Testis (tissue), 3 donors: ENCODE results near the gene SRRD. TPM values are rescaled to one million over a fixed set of nuclear protein-coding genes. Genes with fewer than 3 reads are reported as not detected.
"Not testable (repeated sequence)": the region's sequence is repeated elsewhere in the genome, so short reads cannot be mapped to it uniquely, and the experiment has no call there.

Experiments
- DNase-seq: peaks from one replicate; pipeline ENCODE4 v3.0.0-alpha.2; 2019
- H3K27ac ChIP-seq, 2 donors: fragments of 200-600 bp; sonication (generic); one replicate each; pipeline ENCODE4 v1.5.1; 2019
- H3K27me3 ChIP-seq: fragments of 200-600 bp; sonication (generic); one replicate; pipeline ENCODE4 v1.5.1; 2019
- H3K36me3 ChIP-seq: fragments of 200-600 bp; sonication (generic); one replicate; pipeline ENCODE4 v1.5.1; 2017; ENCODE audit warnings: low read depth; ENCODE audit errors: missing control alignments
- H3K4me1 ChIP-seq: fragments of 200-600 bp; sonication (generic); one replicate; pipeline ENCODE4 v1.5.1; 2019
- H3K4me3 ChIP-seq, 2 donors: fragments of 200-600 bp; sonication (generic); one replicate each; pipeline ENCODE4 v1.5.1; 2017 to 2019
- H3K9me3 ChIP-seq: fragments of 200-600 bp; sonication (generic); one replicate; pipeline ENCODE4 v1.5.1; 2017
- CTCF ChIP-seq, 3 experiments: fragments of 450-650 bp in 2 of 3; fragments of 200-600 bp in 1 of 3; sonication (generic) in 1 of 3; IDR thresholded peaks; one replicate each; pipeline ENCODE4 v1.5.1; 2016 to 2019; ENCODE audit warnings: antibody characterized with exemption in 3 of 3, mild to moderate bottlenecking in 2 of 3, moderate library complexity in 1 of 3
- POLR2A ChIP-seq: fragments of 450-650 bp; IDR thresholded peaks from one replicate; pipeline ENCODE4 v1.6.1; 2017; ENCODE audit warnings: antibody characterized with exemption, mild to moderate bottlenecking, moderate library complexity
- WGBS, 2 donors: methylation state at CpG; one replicate each; pipeline ENCODE4 v1.1.5; 2018; 5-methylcytosine and 5-hydroxymethylcytosine counted together
- intact Hi-C: fragments of 100-400 bp; cut with DNase I; formaldehyde crosslinking; loops from one replicate; pipeline ENCODE4 v1.15.1; 2023; ENCODE audit warnings: low total_unique reads
- polyA plus RNA-seq: library from polyadenylated mRNA; stranded (reverse); fragments of 350-450 nt; fragmentation: Illumina TruSeq; extraction: RNeasy Lipid Tissue Mini Kit (QIAGEN cat#74804); gene quantifications from one replicate; pipeline ENCODE4 v1.2.3, GENCODE V29; 2014; ENCODE audit warnings: low read depth, low replicate concordance; ENCODE audit not compliant: insufficient read depth
- total RNA-seq, 2 donors: library from RNA; depleted of rRNA; stranded (reverse); fragments of >200 nt; gene quantifications; one replicate each; pipeline ENCODE4 v1.2.3, GENCODE V29; 2016

SRRD gene
- total and polyA plus RNA-seq, 3 donors from 2014 or later = 22.7 to 37.9 (median 27.2) TPM

- Histone ChIP-seq H3K27ac (no peak overlapping the region), H3K4me1 (no peaks in the 10 kb centered on the region), H3K4me3 (no peak overlapping the region), H3K36me3 (no peaks in the 10 kb centered on the region), H3K27me3 (no peaks in the 10 kb centered on the region), H3K9me3 (no peaks in the 10 kb centered on the region)
- intact Hi-C loops = no loop called here
- 88 to 92% methylated on average over 14 of the region's 14 CpGs for WGBS, 2 donors
- TF ChIP-seq POLR2A (no peak), CTCF (IDR thresholded peaks at IDR 0.05) (no peak)
- no peak for DNase-seq
Observed at GRCh38 chr22:26437694-26438392, 45.8 kb upstream of the SRRD start.

GRCh38 chr22:26438776-26439175, 44.9 kb upstream of the SRRD start:
- 86 to 95% methylated on average over 2 to 3 of the region's 3 CpGs for WGBS, 2 donors
- not testable (repeated sequence) for H3K4me3 ChIP-seq

GRCh38 chr22:26439559-26439958, 44.1 kb upstream of the SRRD start:
- 89 to 92% methylated on average over 3 of the region's 3 CpGs for WGBS, 2 donors
- TF ChIP-seq CTCF (IDR thresholded peaks at IDR 0.05) (no peak), POLR2A (no peak)

More at GRCh38 chr22:26438776-26439175, 44.9 kb upstream of the SRRD start:
- H3K9me3 ChIP-seq, H3K36me3 ChIP-seq, H3K27me3 ChIP-seq, H3K27ac ChIP-seq, DNase-seq, intact Hi-C loops, H3K4me1 ChIP-seq: not testable (repeated sequence)

GRCh38 chr22:26442086-26442756, 41.5 kb upstream of the SRRD start:
- H3K27me3 ChIP-seq = no peaks in the 10 kb centered on the region
- H3K27ac ChIP-seq = no peak overlapping the region
- TF ChIP-seq CTCF (IDR thresholded peaks at IDR 0.05) (no peak), POLR2A (no peak)
- no peaks in the 10 kb centered on the region for H3K4me1 ChIP-seq
- H3K36me3 ChIP-seq = no peaks in the 10 kb centered on the region
- intact Hi-C loops = no loop called here
- WGBS, 2 donors = 85 to 88% methylated on average over 4 of the region's 4 CpGs
- no peak overlapping the region for H3K4me3 ChIP-seq
- DNase-seq = no peak
- H3K9me3 ChIP-seq = no peaks in the 10 kb centered on the region

More at GRCh38 chr22:26439559-26439958, 44.1 kb upstream of the SRRD start:
- DNase-seq = no peak
- Histone ChIP-seq H3K4me1 (no peaks in the 10 kb centered on the region), H3K4me3 (no peak overlapping the region), H3K36me3 (no peaks in the 10 kb centered on the region), H3K9me3 (no peaks in the 10 kb centered on the region), H3K27me3 (no peaks in the 10 kb centered on the region), H3K27ac (no peak overlapping the region)
- intact Hi-C loops = no loop called here

- no peaks in the 10 kb centered on the region for H3K36me3 ChIP-seq
- intact Hi-C loops = no loop called here
- no peak overlapping the region for H3K27ac ChIP-seq
- TF ChIP-seq CTCF (IDR thresholded peaks at IDR 0.05) (no peak), POLR2A (no peak)
- no peaks in the 10 kb centered on the region for H3K4me1 ChIP-seq
- H3K4me3 ChIP-seq = no peak overlapping the region
- DNase-seq = no peak
- H3K9me3 ChIP-seq = no peaks in the 10 kb centered on the region
- WGBS, 2 donors = 88 to 92% methylated on average over 15 to 16 of the region's 16 CpGs
- H3K27me3 ChIP-seq = no peaks in the 10 kb centered on the region
Observed at GRCh38 chr22:26443901-26444690, 39.6 kb upstream of the SRRD start.
